Panc1 (cell line): ENCODE results near the gene ADAM22. TPM values are rescaled to one million over a fixed set of nuclear protein-coding genes. Genes with fewer than 3 reads are reported as not detected.

Experiments
- ATAC-seq: fragments of 200-7000 bp; cut with Tn5 transposase; 2 replicates; pipeline ENCODE4 v1.9.1; 2020; ENCODE audit warnings: mild to moderate bottlenecking, moderate library complexity
- BruUV-seq: library from RNA; stranded (reverse); fragments of 400-500 nt; replicated peaks from 2 replicates; lab custom pipeline; 2021; lab: Mats Ljungman, UMichigan
- CTCF ChIA-PET: fragments of 300-600 bp; sonication (Branson Sonifier 250); formaldehyde crosslinking; loops from one replicate; lab custom pipeline; 2022; ENCODE audit warnings: antibody characterized with exemption; lab: Charles Lee
- POLR2A ChIA-PET: fragments of 300-600 bp; sonication (Branson Sonifier 250); formaldehyde crosslinking; loops from one replicate; lab custom pipeline; 2022; ENCODE audit warnings: antibody characterized with exemption; lab: Charles Lee
- DNase-seq: peaks from one replicate; pipeline ENCODE4 v3.0.0-alpha.2; 2010; ENCODE audit warnings: low read depth, low spot score
- H3K27ac ChIP-seq: 2 replicates; pipeline ENCODE4 v1.5.1; 2011; ENCODE audit warnings: mild to moderate bottlenecking, low read length, inconsistent platforms
- H3K27me3 ChIP-seq: fragments of 200-500 bp; sonication (Bioruptor generic); 2 replicates; pipeline ENCODE4 v1.6.0; 2014; ENCODE audit warnings: low read length, inconsistent platforms; ENCODE audit not compliant: control insufficient read depth, insufficient read depth
- H3K36me3 ChIP-seq: fragments of 200-500 bp; sonication (Bioruptor generic); 2 replicates; pipeline ENCODE4 v1.5.1; 2014; ENCODE audit warnings: inconsistent platforms, mild to moderate bottlenecking, low read length, moderate library complexity; ENCODE audit not compliant: control insufficient read depth, insufficient read depth
- H3K4me1 ChIP-seq: 2 replicates; pipeline ENCODE4 v1.5.1; 2011; ENCODE audit warnings: inconsistent platforms, mild to moderate bottlenecking, low read length, moderate library complexity; ENCODE audit not compliant: control insufficient read depth, insufficient read depth
- H3K4me3 ChIP-seq, 2 experiments: 2 replicates each; pipeline ENCODE4 v1.5.1; 2011 to 2012; ENCODE audit warnings: low read depth in 2 of 2, low read length in 2 of 2, mild to moderate bottlenecking in 2 of 2, inconsistent platforms in 1 of 2, moderate library complexity in 1 of 2
- H3K9me3 ChIP-seq: fragments of 200-500 bp; sonication (Bioruptor generic); 2 replicates; pipeline ENCODE4 v1.5.1; 2014; ENCODE audit warnings: low read depth, mild to moderate bottlenecking, inconsistent platforms, low read length, moderate library complexity; ENCODE audit not compliant: control insufficient read depth, insufficient read depth
- CTCF ChIP-seq: fragments of 450-650 bp; IDR thresholded peaks from 2 replicates; pipeline ENCODE4 v1.5.1; 2017; ENCODE audit warnings: mild to moderate bottlenecking
- POLR2AphosphoS5 ChIP-seq: IDR thresholded peaks from 2 replicates; pipeline ENCODE4 v1.6.1; 2012; ENCODE audit warnings: mild to moderate bottlenecking, low read depth, low read length, moderate library complexity
- REST ChIP-seq, 2 experiments: IDR thresholded peaks; 2 replicates each; pipeline ENCODE4 v1.6.1; 2011 to 2012; ENCODE audit warnings: low read depth in 2 of 2, control low read depth in 1 of 2, low read length in 1 of 2, mild to moderate bottlenecking in 1 of 2, moderate library complexity in 1 of 2; ENCODE audit not compliant: insufficient read depth in 1 of 2
- SIN3A ChIP-seq: IDR thresholded peaks from 2 replicates; pipeline ENCODE4 v1.6.1; 2012; ENCODE audit warnings: low read depth, mild to moderate bottlenecking, low read length, moderate library complexity, borderline replicate concordance; ENCODE audit not compliant: insufficient read depth
- TCF7L2 ChIP-seq: IDR thresholded peaks from 2 replicates; pipeline ENCODE4 v1.6.1; 2011; ENCODE audit warnings: mild to moderate bottlenecking, low read depth, low read length, inconsistent platforms
- in situ Hi-C: cut with HindIII; loops from 2 replicates; pipeline ENCODE4 v1.10.0; 2016; ENCODE audit warnings: low sequenced_read_pairs, low pct_unique_long_range_greater_than_20kb
- intact Hi-C: fragments of 100-400 bp; cut with micrococcal nuclease; formaldehyde crosslinking; loops from one replicate; pipeline ENCODE4 v1.10.0; 2022; ENCODE audit not compliant: unreplicated experiment
- total RNA-seq: library from RNA; stranded (reverse); gene quantifications from one replicate; pipeline ENCODE4 v1.2.1, GENCODE V29; 2021; ENCODE audit not compliant: unreplicated experiment

Gene ADAM22
- total RNA-seq, 1 experiment from 2014 or later = 4.2 TPM

- in situ Hi-C loops (no loop called here), intact Hi-C loops (loop anchor here (5.0 to 10.0 kb wide), 3 partner anchors 185 to 602 kb away; no protein-coding TSS in a partner anchor)
- no TSS peak for BruUV-seq
- H3K4me1 ChIP-seq = no peaks in the 10 kb centered on the region
- CTCF ChIA-PET = no interaction called here
- ATAC-seq (no peak), DNase-seq (no peak)
- POLR2A ChIA-PET = no interaction called here
- no peak overlapping the region for H3K27ac ChIP-seq
- H3K36me3 ChIP-seq = no peaks in the 10 kb centered on the region
- H3K9me3 ChIP-seq = no peaks in the 10 kb centered on the region
- TF ChIP-seq SIN3A (no peak), POLR2AphosphoS5 (no peak), TCF7L2 (no peak), REST (IDR thresholded peaks at IDR 0.05; ENCODE audit: insufficient read depth in 1 of 2, low read depth in 2 of 2, low read length in 1 of 2) (no peak), CTCF (no peak)
- H3K4me3 ChIP-seq = no peak overlapping the region
- H3K27me3 ChIP-seq = no peaks in the 10 kb centered on the region
Observed at GRCh38 chr7:88109612-88110011, 175.6 kb downstream of the ADAM22 start.

GRCh38 chr7:88111140-88111743 is 177.2 kb downstream of the ADAM22 start:
- Histone ChIP-seq H3K36me3 (no peaks in the 10 kb centered on the region), H3K4me3 (no peak overlapping the region), H3K27ac (no peak overlapping the region), H3K9me3 (no peaks in the 10 kb centered on the region), H3K4me1 (no peaks in the 10 kb centered on the region), H3K27me3 (no peaks in the 10 kb centered on the region)
- ATAC-seq = no peak
- intact Hi-C loops = loop anchor here (5.0 to 10.0 kb wide), 3 partner anchors 186 to 604 kb away; no protein-coding TSS in a partner anchor
- in situ Hi-C loops = no loop called here
- peak; percentile 45 for DNase-seq
- TF ChIP-seq CTCF (peak; percentile 57; the same call in 1 of the 2 replicates), TCF7L2 (no peak), SIN3A (no peak), POLR2AphosphoS5 (no peak), REST (IDR thresholded peaks at IDR 0.05; ENCODE audit: insufficient read depth in 1 of 2, low read depth in 2 of 2, low read length in 1 of 2) (no peak)
- ChIA-PET POLR2A (no interaction called here), CTCF (interaction anchor here (0.7 kb wide), 1 partner anchor 578 kb away, joined by 3 read pairs; no protein-coding TSS in a partner anchor)
- no TSS peak for BruUV-seq
